AG09319 (cell line): ENCODE measurements around the gene GNA12.
"Not testable (repeated sequence)": the region's sequence is repeated elsewhere in the genome, so short reads cannot be mapped to it uniquely, and the experiment has no call there.

Experiments
- DNase-seq: peaks from one replicate; pipeline ENCODE4 v3.0.0-alpha.2; 2010; ENCODE audit warnings: low read depth; ENCODE audit errors: extremely low read depth
- TF ChIP-seq, protein P1 (sequence below): IDR thresholded peaks from 2 replicates; pipeline ENCODE4 v1.5.1; 2011; ENCODE audit warnings: low read depth, mild to moderate bottlenecking, inconsistent platforms, low read length, moderate library complexity

GNA12 gene

DNA sequence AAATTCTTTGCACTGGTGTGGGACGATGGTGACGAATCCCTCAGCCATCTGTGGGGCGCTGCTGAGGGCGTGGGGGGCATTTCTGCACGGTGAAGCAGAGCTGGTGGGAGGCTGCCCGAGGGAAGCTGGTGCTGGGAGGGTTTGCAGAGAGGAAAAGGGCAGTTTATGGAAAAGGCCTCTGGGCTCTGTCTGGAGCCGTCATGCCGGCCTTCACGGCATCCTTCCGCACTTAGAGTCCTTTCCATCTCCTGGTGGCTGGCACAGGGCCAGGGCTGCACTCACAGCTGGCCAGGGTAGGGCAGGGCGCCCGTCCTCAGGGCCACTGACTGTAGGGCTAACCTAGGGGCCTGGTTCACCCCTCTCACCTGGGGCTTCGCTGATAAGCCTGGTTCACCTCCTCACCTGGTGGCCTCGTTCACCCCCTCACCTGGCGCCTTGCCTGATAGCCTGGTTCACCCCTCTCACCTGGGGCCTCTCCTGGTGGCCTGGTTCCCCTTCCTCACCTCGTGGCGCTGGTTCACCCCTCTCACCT is 156.7 kb downstream of the GNA12 start:
- no peak for DNase-seq
- TF ChIP-seq, protein P1, sequence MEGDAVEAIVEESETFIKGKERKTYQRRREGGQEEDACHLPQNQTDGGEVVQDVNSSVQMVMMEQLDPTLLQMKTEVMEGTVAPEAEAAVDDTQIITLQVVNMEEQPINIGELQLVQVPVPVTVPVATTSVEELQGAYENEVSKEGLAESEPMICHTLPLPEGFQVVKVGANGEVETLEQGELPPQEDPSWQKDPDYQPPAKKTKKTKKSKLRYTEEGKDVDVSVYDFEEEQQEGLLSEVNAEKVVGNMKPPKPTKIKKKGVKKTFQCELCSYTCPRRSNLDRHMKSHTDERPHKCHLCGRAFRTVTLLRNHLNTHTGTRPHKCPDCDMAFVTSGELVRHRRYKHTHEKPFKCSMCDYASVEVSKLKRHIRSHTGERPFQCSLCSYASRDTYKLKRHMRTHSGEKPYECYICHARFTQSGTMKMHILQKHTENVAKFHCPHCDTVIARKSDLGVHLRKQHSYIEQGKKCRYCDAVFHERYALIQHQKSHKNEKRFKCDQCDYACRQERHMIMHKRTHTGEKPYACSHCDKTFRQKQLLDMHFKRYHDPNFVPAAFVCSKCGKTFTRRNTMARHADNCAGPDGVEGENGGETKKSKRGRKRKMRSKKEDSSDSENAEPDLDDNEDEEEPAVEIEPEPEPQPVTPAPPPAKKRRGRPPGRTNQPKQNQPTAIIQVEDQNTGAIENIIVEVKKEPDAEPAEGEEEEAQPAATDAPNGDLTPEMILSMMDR: no peak

DNA sequence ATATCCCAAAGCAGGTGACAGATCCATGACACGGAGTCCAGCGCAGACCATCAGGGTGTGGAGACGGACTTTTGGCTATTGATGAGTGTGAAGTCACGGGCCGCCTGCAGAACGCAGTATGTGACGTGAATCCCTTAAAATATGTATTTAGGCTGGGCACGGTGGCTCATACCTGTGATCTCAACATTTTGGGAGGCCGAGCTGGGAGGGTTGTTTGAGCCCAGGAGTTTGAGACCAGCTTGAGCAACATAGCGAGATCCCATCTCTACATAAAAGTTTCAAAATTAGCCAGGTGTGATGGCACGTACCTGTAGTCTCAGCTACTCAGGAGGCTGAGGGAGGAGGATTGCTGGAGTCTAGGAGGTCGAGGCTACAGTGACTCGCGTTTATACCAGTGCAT is 158.0 kb downstream of the GNA12 start:
- TF ChIP-seq, protein P1: no peak
- DNase-seq: no peak

- DNase-seq: no peak
- TF ChIP-seq, protein P1: no peak
Observed at GRCh38 chr7:2684501-2684900, 159.6 kb downstream of the GNA12 start.

DNA sequence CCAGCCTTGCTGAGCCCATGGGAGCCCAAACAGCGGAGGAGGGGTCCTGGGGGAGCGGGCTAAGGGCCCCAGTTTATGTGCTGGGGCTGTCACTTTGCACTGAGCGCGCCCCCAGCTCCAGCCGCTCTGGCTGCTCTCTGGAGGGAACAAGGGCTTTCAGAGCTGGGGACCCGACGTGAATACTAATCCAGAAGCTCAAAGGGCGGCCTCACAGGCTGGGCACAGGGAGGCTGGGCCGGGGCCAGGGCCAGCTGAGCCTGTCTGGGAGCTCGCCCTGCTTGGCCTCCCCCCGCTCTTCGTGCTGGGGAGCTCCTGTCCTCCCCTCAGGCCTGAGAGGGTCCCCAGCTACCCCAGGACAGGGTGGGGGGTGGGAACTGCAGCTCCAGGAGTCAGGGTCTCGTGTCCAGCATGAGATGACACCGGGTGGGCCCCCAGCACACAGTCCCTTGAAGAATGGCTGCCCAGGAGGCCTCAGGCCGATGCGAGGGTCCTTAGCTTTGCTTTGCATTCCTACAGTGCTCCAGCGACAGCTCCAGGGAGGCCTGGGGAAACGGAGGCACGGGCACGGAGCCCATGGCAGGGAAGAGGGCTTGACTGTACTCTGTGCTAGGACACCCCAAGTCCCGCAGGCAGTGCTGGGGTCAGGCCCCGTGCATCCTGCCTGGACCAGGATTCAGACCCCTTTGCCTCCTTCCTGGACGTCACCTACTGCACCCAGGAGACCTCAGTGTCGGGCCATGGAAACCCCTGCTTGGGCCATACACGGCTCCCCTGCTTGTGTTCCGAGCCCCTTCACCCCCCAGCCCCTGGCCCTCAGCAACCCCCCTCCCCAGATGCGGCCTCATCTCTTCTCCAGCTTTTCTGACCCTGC is 161.9 kb downstream of the GNA12 start:
- TF ChIP-seq, protein P1: no peak
- DNase-seq: no peak

GRCh38 chr7:2680792-2681490 is 163.2 kb downstream of the GNA12 start:
- TF ChIP-seq, protein P1: peak; percentile 82

DNA sequence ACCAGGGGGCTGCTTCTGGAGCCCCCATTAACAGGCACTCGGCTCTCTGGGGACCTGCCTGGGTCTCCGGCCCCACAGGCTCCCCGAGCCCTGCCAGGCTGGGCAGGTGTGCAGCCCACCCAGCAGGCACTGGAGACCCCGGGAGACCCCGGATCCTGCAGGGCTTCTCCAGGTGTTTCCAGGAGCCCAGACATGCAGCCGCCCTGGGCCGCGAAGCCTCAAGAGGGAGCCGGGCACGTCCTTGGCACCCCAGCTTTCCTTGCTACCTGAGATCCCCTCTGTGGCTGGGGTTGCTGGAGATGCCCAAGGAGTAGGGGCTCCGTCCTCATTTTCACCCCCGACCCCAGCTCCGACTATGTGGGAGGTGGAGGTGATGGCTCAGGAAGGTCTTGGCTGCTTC is 163.9 kb downstream of the GNA12 start:
- DNase-seq: no peak

More at GRCh38 chr7:2680792-2681490, 163.2 kb downstream of the GNA12 start:
- no peak for DNase-seq

DNA sequence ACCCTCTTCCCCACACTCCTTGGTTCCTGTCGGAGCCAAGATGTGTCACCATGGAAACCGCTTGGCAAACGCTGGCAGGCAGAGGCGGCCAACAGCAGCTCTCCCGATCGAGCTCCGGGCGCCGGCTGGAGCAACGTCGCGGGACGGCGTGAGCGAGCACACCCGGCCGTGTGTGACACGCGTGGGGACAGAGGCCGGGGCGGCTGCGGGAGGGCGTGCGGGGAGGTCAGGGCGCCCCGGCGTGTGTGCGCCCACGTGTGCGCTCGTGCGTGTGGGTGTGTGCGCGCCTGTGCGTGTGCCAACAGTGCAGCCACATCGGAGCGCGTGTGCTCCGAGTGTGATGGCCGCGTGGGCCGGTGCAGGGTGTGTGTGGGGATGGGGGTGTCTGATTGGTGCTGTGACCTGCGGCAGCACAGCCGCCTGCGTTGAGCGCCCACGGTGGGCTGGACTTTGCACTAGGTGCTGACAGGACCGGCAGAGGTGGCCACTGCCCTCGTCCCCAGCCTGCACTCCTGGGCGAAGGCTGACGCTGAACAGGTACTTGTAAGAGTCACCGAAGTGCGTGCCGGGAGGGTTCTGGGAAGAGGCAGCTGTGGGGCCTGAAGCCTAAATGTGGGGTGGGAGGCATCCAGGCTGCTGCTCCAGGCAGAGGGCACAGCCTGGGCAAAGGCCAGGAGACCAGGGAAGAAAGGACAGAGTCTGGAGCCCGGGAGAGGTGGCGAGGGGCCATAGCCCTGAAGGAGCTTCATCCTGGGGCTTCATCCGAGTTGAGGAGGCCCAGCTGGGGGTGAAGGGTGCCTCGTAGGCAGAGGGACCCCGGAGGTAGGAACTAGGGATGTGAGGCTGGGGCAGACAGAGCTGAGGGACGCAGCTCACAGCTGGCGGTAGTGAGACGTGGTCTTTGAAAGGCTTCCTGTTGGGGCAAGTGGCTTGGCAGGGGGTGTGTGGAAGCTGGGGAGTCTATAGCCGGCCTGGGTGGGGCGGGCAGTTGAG is 164.7 kb downstream of the GNA12 start:
- DNase-seq: not testable (repeated sequence)

More for the DNA sequence above, 163.9 kb downstream of the GNA12 start:
- TF ChIP-seq, protein P1: no peak

DNA sequence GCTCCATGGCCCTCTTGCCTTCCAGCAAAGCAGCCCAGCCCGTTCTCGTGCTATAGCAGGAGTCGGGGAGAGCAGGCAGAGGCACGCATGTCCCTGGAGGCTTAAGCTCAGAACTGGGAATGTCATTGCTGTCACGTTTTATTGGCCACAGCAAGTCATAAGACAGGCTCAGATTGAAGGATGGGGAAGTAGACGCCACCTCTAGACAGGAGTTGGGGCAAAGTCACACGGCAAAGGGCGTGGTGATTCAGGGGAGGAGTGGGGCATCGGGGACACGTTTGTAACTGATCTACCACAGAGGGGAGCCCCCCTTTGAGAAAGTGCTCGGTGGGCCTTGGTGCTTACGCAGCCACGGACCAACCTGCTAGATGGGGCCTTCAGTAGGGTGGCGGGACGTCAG is 165.7 kb downstream of the GNA12 start:
- not testable (repeated sequence) for DNase-seq
